Measurements from ENCODE around the gene ARID1B.

Gene ARID1B

DNA sequence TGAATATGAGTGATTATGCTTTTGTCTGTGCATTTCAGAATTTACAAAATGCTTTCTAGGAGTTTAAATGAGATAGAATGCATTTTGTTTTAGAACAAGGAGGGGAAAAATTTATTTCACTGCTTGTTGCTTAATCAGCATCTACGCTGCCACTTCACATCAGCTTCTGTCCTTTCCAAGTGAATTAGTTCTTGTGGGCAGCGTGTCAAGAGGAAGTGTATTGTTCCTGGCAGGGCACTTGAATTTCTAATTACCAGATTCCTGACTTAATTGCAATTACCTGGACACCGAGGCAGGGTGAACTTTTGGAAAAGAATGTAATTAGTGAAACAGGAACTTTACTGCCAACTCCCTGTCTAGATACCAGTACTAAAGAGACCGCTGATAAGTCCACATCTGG, 282.6 kb downstream of the ARID1B start:
- Histone ChIP-seq H3K4me1 (ENCODE audit: control insufficient read depth, insufficient read depth, low read length) (peaks cover 23% of the 10 kb centered on the region), H3K9me3 (ENCODE audit: control insufficient read depth, insufficient read depth, low read length) (no peaks in the 10 kb centered on the region), H3K36me3 (ENCODE audit: control insufficient read depth, insufficient read depth, low read length) (no peaks in the 10 kb centered on the region), H3K9ac (ENCODE audit: low read depth, low read length) (no peak overlapping the region), H3K27me3 (ENCODE audit: control insufficient read depth, insufficient read depth, low read length) (no peaks in the 10 kb centered on the region), H3K4me3 (ENCODE audit: low read depth, low read length) (no peak overlapping the region), H3K27ac (ENCODE audit: low read depth, low read length) (no peak overlapping the region)

DNA sequence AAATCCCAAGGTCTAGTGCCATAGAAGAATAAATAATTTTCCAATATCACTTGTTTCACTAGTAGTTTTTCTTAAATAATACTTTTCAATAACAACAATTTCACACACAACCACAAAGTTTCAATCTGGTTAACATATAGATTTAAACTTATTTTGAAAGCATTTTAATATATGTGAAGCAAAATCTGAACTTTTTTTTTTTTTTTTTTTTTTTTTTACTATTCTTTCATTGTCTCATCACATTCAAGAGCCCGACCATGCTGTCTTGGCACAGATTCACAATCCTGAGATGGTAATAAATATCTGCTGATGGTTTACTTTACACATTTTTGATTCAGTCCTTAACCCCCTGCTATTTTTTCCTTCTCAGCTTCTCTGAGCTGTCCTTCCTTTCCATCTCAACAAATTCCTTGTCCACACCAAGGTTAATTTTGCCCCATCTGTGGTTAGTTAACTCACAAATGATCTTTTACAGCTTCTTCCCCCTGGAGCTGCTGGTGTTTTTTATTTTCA, 283.3 kb downstream of the ARID1B start:
- Histone ChIP-seq H3K9ac (ENCODE audit: low read depth, low read length) (no peak overlapping the region), H3K36me3 (ENCODE audit: control insufficient read depth, insufficient read depth, low read length) (no peaks in the 10 kb centered on the region)

DNA sequence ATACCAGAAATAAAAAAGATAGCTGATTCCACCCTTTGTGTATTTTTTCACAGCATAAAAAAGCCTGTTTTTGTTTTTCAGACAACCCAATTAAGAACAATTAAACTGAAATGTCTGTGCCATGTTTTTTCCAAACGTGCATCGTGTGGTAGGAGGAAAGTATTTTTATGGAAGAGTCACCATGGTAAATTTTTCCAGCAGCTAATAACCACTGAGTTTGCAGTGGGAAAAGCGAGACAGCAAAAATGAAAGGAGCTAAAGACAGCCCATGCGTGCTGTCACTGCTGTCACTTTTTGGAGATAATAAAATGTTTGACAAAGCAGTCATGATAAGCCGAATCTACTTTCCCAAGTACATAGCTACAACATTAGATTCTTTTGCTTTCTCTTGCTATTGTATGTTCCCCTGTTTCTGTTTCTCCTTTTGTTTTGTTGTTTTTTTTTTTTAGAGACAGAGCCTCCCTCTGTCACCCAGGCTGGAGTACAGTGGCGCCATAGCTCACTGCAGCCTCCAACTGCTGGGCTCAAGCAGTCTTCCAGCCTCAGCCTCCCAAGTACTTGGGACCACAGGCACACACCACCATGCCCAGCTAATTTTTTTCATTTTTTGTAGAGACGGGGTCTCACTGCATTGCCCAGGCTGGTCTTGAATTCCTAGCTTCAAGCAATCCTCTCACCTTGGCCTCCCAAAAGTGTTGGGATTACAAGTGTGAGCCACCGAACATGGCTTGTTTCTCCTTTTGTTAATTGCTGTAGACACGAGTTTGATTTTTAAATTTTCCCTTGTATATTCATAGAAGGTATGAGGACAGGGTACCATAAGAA, 284.8 kb downstream of the ARID1B start:
- Histone ChIP-seq H3K4me3 (ENCODE audit: low read depth, low read length) (no peak overlapping the region), H3K4me1 (ENCODE audit: control insufficient read depth, insufficient read depth, low read length) (peaks cover 23% of the 10 kb centered on the region), H3K36me3 (ENCODE audit: control insufficient read depth, insufficient read depth, low read length) (no peaks in the 10 kb centered on the region), H3K9ac (ENCODE audit: low read depth, low read length) (no peak overlapping the region), H3K9me3 (ENCODE audit: control insufficient read depth, insufficient read depth, low read length) (no peaks in the 10 kb centered on the region), H3K27me3 (ENCODE audit: control insufficient read depth, insufficient read depth, low read length) (no peaks in the 10 kb centered on the region), H3K27ac (ENCODE audit: low read depth, low read length) (no peak overlapping the region)

More for the DNA sequence above, 283.3 kb downstream of the ARID1B start:
- Histone ChIP-seq H3K4me1 (ENCODE audit: control insufficient read depth, insufficient read depth, low read length) (peaks cover 23% of the 10 kb centered on the region), H3K27ac (ENCODE audit: low read depth, low read length) (no peak overlapping the region), H3K4me3 (ENCODE audit: low read depth, low read length) (no peak overlapping the region), H3K27me3 (ENCODE audit: control insufficient read depth, insufficient read depth, low read length) (no peaks in the 10 kb centered on the region), H3K9me3 (ENCODE audit: control insufficient read depth, insufficient read depth, low read length) (no peaks in the 10 kb centered on the region)

DNA sequence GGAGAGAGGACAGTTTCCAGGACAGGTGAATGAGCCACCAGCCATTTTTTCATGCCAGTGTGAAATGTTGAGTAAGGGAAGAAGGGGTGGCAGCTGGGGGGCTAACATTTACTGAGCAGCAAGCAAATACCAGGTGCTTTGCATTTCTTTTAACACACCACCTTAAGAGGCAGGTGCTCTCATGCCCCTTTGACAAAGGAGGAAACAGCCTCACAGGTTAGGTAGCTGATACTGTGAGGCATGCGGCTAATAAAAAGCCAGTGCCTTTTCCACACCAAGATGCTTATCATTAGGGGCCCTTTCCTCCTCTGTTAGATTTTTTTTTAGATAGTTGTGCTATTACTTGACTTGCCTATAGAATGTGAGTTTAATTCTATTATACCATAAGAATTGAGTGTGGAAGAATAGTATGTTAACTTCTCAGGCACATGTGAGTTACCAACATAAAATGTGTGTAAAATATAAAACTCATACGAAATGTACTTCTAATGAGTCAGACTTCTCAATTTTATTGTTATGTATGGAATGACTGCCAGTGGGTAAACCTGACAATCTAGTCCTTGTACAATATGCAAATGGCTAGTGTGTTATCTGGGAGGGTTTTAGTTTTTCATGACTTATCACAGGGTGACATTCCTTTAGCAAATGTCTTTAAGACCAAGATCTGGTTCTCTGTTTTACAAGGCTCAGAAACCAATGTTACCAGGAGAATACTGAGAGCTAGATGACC, 286.2 kb downstream of the ARID1B start:
- no peaks in the 10 kb centered on the region for H3K9me3 ChIP-seq (ENCODE audit: control insufficient read depth, insufficient read depth, low read length)
- no peak overlapping the region for H3K27ac ChIP-seq (ENCODE audit: low read depth, low read length)
- H3K27me3 ChIP-seq (ENCODE audit: control insufficient read depth, insufficient read depth, low read length), result no peaks in the 10 kb centered on the region
- H3K4me1 ChIP-seq (ENCODE audit: control insufficient read depth, insufficient read depth, low read length), result peaks cover 23% of the 10 kb centered on the region
- H3K4me3 ChIP-seq (ENCODE audit: low read depth, low read length), result no peak overlapping the region
- H3K36me3 ChIP-seq (ENCODE audit: control insufficient read depth, insufficient read depth, low read length), result no peaks in the 10 kb centered on the region
- no peak overlapping the region for H3K9ac ChIP-seq (ENCODE audit: low read depth, low read length)

DNA sequence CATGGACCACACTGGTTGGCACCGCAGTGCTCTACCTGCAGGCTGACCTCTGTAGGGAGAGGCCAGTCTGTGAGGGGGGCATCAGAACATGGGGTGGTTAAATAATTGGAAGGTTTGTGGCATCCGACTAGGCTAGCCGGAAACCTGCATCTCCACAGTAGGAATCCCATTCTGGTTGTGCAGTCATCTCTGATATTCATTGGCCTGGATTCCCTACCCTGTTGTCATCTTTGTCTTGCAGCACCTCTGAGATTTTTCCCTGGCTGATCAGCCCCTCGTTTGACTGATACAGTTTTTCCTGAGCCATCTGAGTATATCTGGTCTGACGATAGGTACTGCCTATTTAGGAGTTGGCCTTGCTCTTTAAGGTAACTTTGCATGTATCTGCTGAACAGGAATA, 286.7 kb downstream of the ARID1B start:
- Histone ChIP-seq H3K4me1 (ENCODE audit: control insufficient read depth, insufficient read depth, low read length) (peaks cover 23% of the 10 kb centered on the region), H3K9me3 (ENCODE audit: control insufficient read depth, insufficient read depth, low read length) (no peaks in the 10 kb centered on the region), H3K4me3 (ENCODE audit: low read depth, low read length) (no peak overlapping the region), H3K9ac (ENCODE audit: low read depth, low read length) (no peak overlapping the region), H3K27ac (ENCODE audit: low read depth, low read length) (no peak overlapping the region), H3K27me3 (ENCODE audit: control insufficient read depth, insufficient read depth, low read length) (no peaks in the 10 kb centered on the region), H3K36me3 (ENCODE audit: control insufficient read depth, insufficient read depth, low read length) (no peaks in the 10 kb centered on the region)

DNA sequence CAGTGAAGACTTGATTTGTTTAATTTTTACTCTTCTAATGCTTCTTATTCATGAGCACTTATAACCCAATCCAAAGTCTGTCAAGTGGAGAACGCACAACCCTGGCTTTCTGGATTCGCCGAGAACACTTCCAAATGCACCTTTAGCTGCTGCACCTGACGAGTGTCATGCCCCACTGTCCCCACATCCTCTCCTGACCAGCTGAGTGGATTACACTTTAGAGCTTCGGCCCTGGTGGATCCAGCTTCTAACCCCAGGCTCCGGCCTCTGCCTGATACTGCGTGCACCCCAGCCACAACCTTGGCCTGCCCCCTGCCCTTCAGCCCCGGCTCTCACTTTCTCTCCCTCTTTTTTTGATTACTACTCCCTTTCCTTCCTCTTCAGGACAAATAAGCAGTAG, 287.3 kb downstream of the ARID1B start:
- H3K9me3 ChIP-seq (ENCODE audit: control insufficient read depth, insufficient read depth, low read length), result no peaks in the 10 kb centered on the region
- no peaks in the 10 kb centered on the region for H3K27me3 ChIP-seq (ENCODE audit: control insufficient read depth, insufficient read depth, low read length)
- no peak overlapping the region for H3K9ac ChIP-seq (ENCODE audit: low read depth, low read length)
- peaks cover 22% of the 10 kb centered on the region for H3K4me1 ChIP-seq (ENCODE audit: control insufficient read depth, insufficient read depth, low read length)
- no peaks in the 10 kb centered on the region for H3K36me3 ChIP-seq (ENCODE audit: control insufficient read depth, insufficient read depth, low read length)
- no peak overlapping the region for H3K4me3 ChIP-seq (ENCODE audit: low read depth, low read length)
- H3K27ac ChIP-seq (ENCODE audit: low read depth, low read length), result no peak overlapping the region

DNA sequence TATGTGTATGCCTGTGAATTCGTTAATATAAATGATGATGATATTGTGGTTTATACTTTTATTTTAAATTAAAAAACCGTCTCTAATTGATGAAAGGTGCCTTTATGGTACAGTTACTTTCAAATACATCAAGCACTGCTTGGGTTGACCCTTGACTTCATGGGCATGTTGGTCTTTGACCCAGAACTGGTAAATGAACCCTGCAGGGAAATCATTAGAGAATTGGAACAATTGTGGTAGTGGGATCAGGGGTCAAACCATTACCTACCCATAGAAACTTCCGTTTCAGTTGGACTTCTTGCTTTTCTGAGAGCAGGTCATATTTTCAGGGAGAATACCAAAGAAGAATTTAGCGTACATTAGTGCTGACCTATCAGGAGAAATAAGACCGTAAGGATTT, 288.2 kb downstream of the ARID1B start:
- Histone ChIP-seq H3K9ac (ENCODE audit: low read depth, low read length) (no peak overlapping the region), H3K4me3 (ENCODE audit: low read depth, low read length) (no peak overlapping the region), H3K27ac (ENCODE audit: low read depth, low read length) (no peak overlapping the region), H3K36me3 (ENCODE audit: control insufficient read depth, insufficient read depth, low read length) (no peaks in the 10 kb centered on the region), H3K9me3 (ENCODE audit: control insufficient read depth, insufficient read depth, low read length) (no peaks in the 10 kb centered on the region), H3K4me1 (ENCODE audit: control insufficient read depth, insufficient read depth, low read length) (peaks cover 25% of the 10 kb centered on the region), H3K27me3 (ENCODE audit: control insufficient read depth, insufficient read depth, low read length) (no peaks in the 10 kb centered on the region)

DNA sequence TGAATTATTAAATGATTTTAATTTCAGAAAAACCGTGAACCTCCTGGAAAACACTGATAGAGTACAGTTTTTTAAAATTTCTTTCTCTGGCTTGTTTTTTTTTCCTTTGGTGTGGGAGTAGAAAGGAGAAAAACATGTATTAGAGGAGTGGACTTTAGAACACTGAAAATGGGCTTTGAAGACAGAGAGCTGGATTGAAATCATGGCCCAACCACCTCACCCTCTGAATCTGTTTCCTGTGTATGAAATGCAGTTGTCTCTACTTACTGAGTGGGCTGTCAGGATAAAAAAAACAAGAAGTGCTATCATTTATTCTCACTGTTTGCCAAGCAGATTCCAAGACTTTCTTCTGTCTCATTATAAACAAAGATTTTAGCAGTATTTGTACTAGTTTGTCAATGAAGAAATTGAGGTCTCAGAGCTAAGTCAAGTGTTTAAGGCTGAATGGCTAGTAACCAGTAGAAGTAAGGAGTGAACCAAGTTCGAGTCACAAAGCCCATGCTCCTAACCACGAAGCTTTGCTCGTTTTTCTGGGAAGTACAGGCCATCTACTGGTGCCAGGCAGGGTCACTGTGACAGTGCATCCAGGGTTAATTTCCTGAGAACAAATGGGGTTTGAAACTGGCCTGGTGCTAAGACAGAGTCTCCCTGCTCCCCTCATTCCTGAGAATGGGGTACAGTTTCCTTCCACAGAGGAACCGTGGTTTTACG, 289.8 kb downstream of the ARID1B start:
- no peak overlapping the region for H3K27ac ChIP-seq (ENCODE audit: low read depth, low read length)
- no peak overlapping the region for H3K9ac ChIP-seq (ENCODE audit: low read depth, low read length)
- H3K9me3 ChIP-seq (ENCODE audit: control insufficient read depth, insufficient read depth, low read length), result no peaks in the 10 kb centered on the region
- no peak overlapping the region for H3K4me3 ChIP-seq (ENCODE audit: low read depth, low read length)
- H3K27me3 ChIP-seq (ENCODE audit: control insufficient read depth, insufficient read depth, low read length), result no peaks in the 10 kb centered on the region
- no peaks in the 10 kb centered on the region for H3K36me3 ChIP-seq (ENCODE audit: control insufficient read depth, insufficient read depth, low read length)
- peaks cover 34% of the 10 kb centered on the region for H3K4me1 ChIP-seq (ENCODE audit: control insufficient read depth, insufficient read depth, low read length)

DNA sequence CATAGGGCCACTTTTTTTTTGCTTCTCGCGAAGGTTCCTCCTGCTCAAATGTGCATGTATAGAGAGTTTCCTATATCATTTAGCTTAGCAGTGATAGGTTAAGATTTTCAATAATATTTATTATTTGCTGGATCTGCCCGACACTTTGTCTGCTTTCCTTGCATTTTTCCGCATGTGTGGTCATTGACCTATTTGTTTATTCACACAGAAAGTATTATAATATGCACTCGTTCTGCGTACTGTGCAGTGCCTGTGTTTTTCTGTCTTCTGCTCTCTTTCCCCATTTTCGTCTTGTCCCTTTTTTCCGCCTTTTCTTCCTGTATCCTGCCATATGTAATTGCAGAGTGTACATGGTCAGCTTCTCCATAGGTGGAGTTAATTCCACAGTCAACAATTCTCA, 290.3 kb downstream of the ARID1B start:
- Histone ChIP-seq H3K4me1 (ENCODE audit: control insufficient read depth, insufficient read depth, low read length) (peaks cover 34% of the 10 kb centered on the region), H3K9me3 (ENCODE audit: control insufficient read depth, insufficient read depth, low read length) (no peaks in the 10 kb centered on the region), H3K27me3 (ENCODE audit: control insufficient read depth, insufficient read depth, low read length) (no peaks in the 10 kb centered on the region), H3K4me3 (ENCODE audit: low read depth, low read length) (no peak overlapping the region), H3K9ac (ENCODE audit: low read depth, low read length) (no peak overlapping the region), H3K27ac (ENCODE audit: low read depth, low read length) (no peak overlapping the region), H3K36me3 (ENCODE audit: control insufficient read depth, insufficient read depth, low read length) (no peaks in the 10 kb centered on the region)

DNA sequence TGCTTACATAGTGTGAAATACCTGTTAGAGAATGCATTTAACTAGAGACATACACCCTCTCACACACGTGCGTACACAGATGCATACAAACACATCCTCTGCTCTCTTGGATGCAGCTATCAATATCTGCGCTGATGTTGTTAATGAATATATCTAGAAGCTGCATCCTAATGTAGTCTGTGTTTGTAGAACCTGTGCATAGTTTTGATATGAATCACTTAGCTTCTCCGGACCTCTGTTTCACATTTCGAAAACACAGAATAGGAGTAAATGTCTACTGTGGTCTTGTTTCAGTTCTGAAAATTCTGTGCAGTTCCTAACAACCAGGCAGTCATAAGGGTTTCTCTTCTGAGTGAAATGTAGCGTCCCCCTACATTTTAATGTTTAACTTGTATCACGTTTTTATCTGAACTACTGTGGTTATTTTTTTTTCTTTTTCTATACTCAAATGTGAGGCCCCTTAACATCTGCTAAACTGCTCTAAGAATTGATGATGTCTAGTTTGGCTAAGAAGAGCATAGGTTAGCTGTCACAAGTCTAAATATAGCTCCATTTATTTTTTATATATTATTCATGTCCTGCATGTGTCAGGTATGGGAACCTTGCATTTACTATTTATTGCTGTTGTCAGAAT, 291.6 kb downstream of the ARID1B start:
- no peaks in the 10 kb centered on the region for H3K36me3 ChIP-seq (ENCODE audit: control insufficient read depth, insufficient read depth, low read length)
- H3K9ac ChIP-seq (ENCODE audit: low read depth, low read length), result no peak overlapping the region
- H3K4me3 ChIP-seq (ENCODE audit: low read depth, low read length), result no peak overlapping the region
- H3K9me3 ChIP-seq (ENCODE audit: control insufficient read depth, insufficient read depth, low read length), result no peaks in the 10 kb centered on the region
- H3K27ac ChIP-seq (ENCODE audit: low read depth, low read length), result no peak overlapping the region
- H3K27me3 ChIP-seq (ENCODE audit: control insufficient read depth, insufficient read depth, low read length), result no peaks in the 10 kb centered on the region
- peaks cover 24% of the 10 kb centered on the region for H3K4me1 ChIP-seq (ENCODE audit: control insufficient read depth, insufficient read depth, low read length)
